Mononuclear cell (primary cell): ENCODE measurements around the gene FAM168A. TPM values are rescaled to one million over a fixed set of nuclear protein-coding genes. Genes with fewer than 3 reads are reported as not detected.

Source experiments
- H3K27me3 ChIP-seq: 2 replicates; pipeline ENCODE4 v1.6.0; 2011; ENCODE audit warnings: low read length, control low read depth; ENCODE audit not compliant: insufficient read depth
- H3K4me1 ChIP-seq: 2 replicates; pipeline ENCODE4 v1.5.1; 2011; ENCODE audit warnings: mild to moderate bottlenecking, low read length, control low read depth; ENCODE audit not compliant: insufficient read depth
- H3K4me3 ChIP-seq: 2 replicates; pipeline ENCODE4 v1.5.1; 2011; ENCODE audit warnings: mild to moderate bottlenecking, low read length, moderate library complexity
- H3K9me3 ChIP-seq: 2 replicates; pipeline ENCODE4 v1.5.1; 2011; ENCODE audit warnings: low read depth, mild to moderate bottlenecking, control low read depth, low read length
- total RNA-seq: library from RNA; depleted of rRNA; stranded (reverse); fragments of >200 nt; gene quantifications from one replicate; pipeline ENCODE4 v1.2.3, GENCODE V29; 2012

Gene FAM168A
- total RNA-seq, 1 donor, result 13.2 TPM

GRCh38 chr11:73360743-73361369, 237.1 kb downstream of the FAM168A start:
- no peak overlapping the region for H3K4me3 ChIP-seq
- H3K9me3 ChIP-seq, result no peaks in the 10 kb centered on the region
- H3K4me1 ChIP-seq, result peaks cover 5% of the 10 kb centered on the region
- no peaks in the 10 kb centered on the region for H3K27me3 ChIP-seq

- Histone ChIP-seq H3K4me3 (no peak overlapping the region), H3K4me1 (no peaks in the 10 kb centered on the region), H3K9me3 (no peaks in the 10 kb centered on the region), H3K27me3 (no peaks in the 10 kb centered on the region)
Observed at GRCh38 chr11:73359930-73360742, 237.8 kb downstream of the FAM168A start.

GRCh38 chr11:73359341-73359740, 238.6 kb downstream of the FAM168A start:
- no peaks in the 10 kb centered on the region for H3K9me3 ChIP-seq
- no peaks in the 10 kb centered on the region for H3K27me3 ChIP-seq
- H3K4me3 ChIP-seq, result no peak overlapping the region
- H3K4me1 ChIP-seq, result no peaks in the 10 kb centered on the region

GRCh38 chr11:73358071-73358470, 239.8 kb downstream of the FAM168A start:
- Histone ChIP-seq H3K4me3 (no peak overlapping the region), H3K9me3 (no peaks in the 10 kb centered on the region), H3K4me1 (no peaks in the 10 kb centered on the region), H3K27me3 (no peaks in the 10 kb centered on the region)

GRCh38 chr11:73356979-73357860, 240.7 kb downstream of the FAM168A start:
- H3K9me3 ChIP-seq, result no peaks in the 10 kb centered on the region
- H3K27me3 ChIP-seq, result no peaks in the 10 kb centered on the region
- H3K4me3 ChIP-seq, result no peak overlapping the region
- no peaks in the 10 kb centered on the region for H3K4me1 ChIP-seq

- peaks cover 11% of the 10 kb centered on the region for H3K4me1 ChIP-seq
- no peaks in the 10 kb centered on the region for H3K27me3 ChIP-seq
- H3K4me3 ChIP-seq, result no peak overlapping the region
- no peaks in the 10 kb centered on the region for H3K9me3 ChIP-seq
Observed at GRCh38 chr11:73355109-73355508, 242.8 kb downstream of the FAM168A start.

- no peak overlapping the region for H3K4me3 ChIP-seq
- H3K4me1 ChIP-seq, result peaks cover 12% of the 10 kb centered on the region
- no peaks in the 10 kb centered on the region for H3K27me3 ChIP-seq
- H3K9me3 ChIP-seq, result no peaks in the 10 kb centered on the region
Observed at GRCh38 chr11:73353422-73353821, 244.5 kb downstream of the FAM168A start.

- H3K4me1 ChIP-seq, result peaks cover 12% of the 10 kb centered on the region
- no peaks in the 10 kb centered on the region for H3K27me3 ChIP-seq
- H3K9me3 ChIP-seq, result no peaks in the 10 kb centered on the region
- no peak overlapping the region for H3K4me3 ChIP-seq
Observed at GRCh38 chr11:73350908-73351636, 246.8 kb downstream of the FAM168A start.

Other genes with a start within 250 kb of the FAM168A start
- gene RELT, start 221.7 kb downstream of the FAM168A start, total RNA-seq, result 64.0 TPM
- gene PLEKHB1, start 48.5 kb upstream of the FAM168A start, total RNA-seq, result 15.3 TPM
- 85.2 TPM for gene RAB6A, start 163.0 kb upstream of the FAM168A start, total RNA-seq
- gene MRPL48, start 189.8 kb upstream of the FAM168A start, total RNA-seq, result 8.9 TPM